HUDEP-2 (cell line): Measurements from ENCODE around the gene COX8A.
A peak's percentile ranks its signal among the peaks of the same experiment; 100 is the strongest.
"Not testable (repeated sequence)": the region's sequence is repeated elsewhere in the genome, so short reads cannot be mapped to it uniquely, and the experiment has no call there.

ENCODE experiments used
- DNase-seq, 76 experiments: peaks; one replicate each; lab custom pipeline; 2025; ENCODE audit not compliant: unreplicated experiment in 76 of 76; lab: John Stamatoyannopoulos, UW

Gene COX8A

DNA sequence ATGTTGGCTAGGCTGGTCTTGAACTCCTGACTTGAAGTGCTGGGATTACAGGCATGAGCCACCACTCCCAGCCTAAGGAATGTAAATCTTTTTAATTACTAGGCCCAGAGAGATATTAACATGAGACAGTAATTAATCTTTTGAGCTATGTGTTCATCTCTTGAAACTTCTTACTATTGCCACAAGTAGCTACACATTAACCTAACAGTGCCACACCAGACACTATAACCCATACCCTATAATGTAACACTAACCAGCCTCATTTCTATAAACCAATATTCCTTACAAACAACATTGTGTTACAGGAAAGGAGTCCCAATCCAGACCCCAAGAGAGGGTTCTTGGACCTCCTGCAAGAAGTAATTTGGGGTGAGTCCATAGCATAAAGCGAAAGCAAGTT is 8.0 kb upstream of the COX8A start:
- DNase-seq, result no peak

DNA sequence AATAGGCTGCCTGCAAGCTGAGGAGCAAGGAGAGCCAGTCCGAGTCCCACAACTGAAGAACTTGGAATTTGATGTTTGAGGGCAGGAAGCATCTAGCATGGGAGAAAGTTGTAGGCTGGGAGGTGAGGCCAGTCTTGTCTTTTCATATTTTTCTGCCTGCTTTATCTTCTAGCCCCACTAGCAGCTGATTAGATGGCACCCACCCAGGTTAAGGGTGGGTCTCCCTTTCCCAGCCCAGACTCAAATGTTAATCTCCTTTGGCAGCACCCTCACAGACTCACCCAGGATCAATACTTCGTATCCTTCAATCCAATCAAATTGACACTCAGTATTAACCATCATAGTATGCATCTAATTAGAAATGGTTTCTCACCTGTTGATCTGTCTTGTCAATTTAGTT is 5.0 kb upstream of the COX8A start:
- DNase-seq, result peak in 55 of 76 experiments; percentile 9 to 72 (median 44)

DNA sequence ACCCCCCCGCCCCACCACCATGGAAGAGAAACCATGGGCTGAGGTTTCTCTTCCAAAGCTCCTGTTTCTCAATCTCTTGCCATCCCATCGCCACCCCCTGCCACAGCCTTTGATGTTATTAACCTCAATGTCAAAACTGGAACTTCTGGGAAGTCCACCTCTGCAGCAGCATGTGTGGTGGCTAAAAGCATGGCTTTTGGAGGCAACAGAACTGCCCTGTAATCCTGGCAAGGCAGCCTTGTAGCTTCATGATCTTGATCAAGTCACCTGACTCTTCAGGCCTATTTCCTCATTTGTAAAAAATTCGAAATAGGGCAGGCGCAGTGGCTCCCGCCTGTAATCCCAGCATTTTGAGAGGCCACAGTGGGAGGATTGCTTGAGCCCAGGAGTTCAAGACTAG is 3.5 kb upstream of the COX8A start:
- DNase-seq, result peak in 11 of 76 experiments; percentile 8 to 31 (median 12)

DNA sequence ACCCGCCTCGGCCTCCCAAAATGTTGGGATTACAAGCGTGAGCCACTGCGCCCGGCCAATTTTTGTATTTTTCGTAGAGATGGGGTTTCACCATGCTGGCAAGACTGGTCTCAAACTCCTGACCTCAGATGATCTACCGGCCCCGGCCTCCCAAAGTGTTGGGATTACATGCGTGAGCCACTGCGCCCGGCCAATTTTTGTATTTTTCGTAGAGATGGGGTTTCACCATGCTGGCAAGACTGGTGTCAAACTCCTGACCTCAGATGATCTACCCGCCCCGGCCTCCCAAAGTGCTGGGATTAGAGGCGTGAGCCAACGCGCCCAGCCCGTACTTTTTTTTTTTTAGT is 535 bp upstream of the COX8A start:
- not testable (repeated sequence) for DNase-seq

DNA sequence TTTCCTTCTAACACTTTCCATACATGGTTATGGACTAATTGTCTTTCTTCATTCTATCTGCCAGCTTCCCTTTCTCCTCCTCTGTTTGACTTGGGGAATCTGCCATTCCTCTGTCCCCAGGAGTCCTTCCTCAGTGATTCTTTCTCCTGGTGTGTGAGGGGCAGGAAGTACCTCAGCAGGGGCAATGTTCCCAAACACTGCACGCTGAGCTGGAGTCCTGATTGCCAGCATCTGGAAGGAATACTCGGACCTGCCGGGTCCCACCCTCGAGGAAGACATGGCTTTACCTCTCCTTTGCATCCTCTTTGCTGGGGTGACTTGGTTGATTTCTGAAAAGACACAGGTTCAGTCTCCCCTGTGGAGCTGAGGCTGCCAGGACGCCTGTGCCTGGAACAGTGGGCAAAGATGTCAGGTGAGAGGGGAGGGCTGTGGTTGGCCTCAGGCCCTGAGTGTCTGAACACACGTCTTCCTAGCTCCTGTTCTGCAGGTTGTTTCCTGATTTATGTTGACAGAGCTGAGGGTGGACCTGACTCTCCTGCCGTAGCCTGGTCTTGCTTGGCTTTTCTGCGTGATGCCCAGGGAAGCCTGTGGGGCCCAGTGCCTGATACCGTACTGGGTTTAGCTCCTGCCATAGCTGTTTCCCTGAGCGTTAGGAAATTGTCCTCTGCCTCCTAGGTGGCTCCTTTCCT is 4.3 kb downstream of the COX8A start:
- no peak for DNase-seq

DNA sequence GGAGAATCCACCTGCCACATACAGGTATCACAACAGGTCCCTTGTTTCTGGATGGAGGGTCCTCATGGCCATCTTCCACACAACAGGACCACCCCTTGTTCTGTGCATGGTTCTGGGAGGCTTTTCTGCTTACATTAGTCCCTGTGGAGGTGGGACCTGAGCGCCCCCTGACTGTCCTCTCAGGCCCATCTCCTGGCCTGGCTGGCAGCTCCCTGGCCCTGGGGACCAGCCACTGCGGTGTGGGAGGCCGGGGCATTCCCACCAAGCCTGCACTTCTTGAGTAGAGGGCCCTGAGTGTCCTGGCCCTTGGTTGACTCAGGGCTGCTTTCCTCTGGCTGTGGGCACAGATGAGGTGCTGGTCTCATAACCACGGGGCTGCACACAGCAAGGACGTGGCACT is 5.0 kb downstream of the COX8A start:
- DNase-seq, result no peak

DNA sequence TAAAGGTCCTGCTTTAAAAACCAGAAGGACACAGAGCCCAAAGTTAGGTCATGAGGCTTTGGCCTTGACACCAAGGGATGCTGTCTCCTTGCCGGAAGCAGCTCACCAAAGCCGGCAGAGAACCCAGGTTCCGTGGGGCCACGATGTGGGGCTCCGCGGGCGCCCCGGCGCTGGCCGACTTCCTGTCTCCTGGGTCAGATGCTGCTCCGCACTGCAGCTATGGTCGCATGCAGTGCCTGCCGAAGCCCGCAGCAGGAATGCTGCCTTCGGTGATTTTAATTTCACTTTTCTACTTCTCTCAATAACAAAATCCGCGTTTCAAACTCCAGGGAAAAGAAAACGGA is 11.4 kb downstream of the COX8A start:
- peak in 14 of 76 experiments; percentile 5 to 47 (median 18) for DNase-seq

DNA sequence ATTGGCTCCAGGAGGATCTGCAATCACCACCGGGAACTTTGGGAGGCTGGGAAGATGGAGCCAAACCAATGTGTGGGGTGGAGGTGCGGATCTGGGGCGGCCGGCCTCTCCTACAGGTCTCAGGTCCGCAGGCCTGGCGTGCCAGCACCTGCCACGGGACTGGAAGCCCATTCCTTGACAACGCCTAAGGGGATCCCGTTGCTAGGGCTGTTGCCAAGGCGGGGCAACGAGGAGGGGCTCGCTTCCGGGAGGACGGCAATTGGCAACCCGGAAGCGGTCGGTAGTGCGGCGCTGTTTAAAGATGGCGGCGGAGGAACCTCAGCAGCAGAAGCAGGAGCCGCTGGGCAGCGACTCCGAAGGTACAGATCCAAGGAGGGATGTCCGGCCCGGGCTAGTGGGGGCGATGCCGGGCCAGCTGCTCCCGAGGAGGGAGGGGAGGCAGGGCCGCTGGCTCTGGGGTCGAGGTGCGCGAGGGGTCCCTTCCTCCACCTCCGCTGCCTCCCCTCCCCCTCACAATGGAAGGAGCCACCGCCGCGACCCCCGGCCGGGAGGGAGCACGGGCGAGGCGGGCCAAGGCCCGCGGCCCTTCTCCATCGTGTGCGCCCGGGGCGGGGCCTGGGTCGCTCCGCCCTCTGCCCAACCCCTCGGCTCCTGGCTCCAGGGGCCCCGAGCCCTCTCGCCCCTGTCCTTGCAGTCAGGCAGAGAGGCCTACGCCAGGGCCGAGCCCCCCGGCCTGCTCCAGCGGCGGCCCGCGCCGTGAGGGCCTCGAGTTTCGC is 11.9 kb downstream of the COX8A start, which contains the start of gene OTUB1:
Gene OTUB1, plus strand, starts transcription at position 283 of the 776 bp plus-strand sequence. Its CDS starts 19 bp downstream, at position 302.
- DNase-seq, result peak in 71 of 76 experiments; percentile 10 to 87 (median 71)

DNA sequence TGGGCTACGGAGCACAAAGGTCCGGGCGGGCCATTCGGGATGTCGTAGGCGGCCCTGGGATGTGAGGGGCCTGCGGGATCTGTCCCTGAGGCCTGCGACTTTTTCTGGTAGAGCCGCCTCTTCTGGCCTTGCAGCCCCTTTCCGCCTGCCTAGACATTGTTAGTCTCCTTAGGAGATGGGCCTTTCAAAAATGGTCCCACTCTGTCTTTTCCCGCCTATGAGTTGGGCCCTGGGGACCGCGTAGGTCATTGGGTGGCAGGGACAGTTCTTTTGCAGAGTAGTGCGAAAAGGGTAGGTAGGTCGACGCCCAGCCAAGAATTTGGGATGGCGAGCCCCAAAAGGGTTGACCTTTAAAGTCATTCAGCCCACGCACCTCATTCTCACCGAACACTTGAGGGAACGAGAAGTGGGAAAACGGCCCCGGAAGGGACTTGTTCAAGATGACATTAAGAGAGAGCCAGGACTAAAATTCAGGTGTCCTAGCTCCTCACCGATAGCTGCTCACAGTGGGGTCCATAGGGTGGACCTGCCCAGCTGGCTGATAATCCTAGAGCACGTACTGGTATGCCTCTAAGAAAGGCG is 12.6 kb downstream of the COX8A start:
- no peak for DNase-seq

DNA sequence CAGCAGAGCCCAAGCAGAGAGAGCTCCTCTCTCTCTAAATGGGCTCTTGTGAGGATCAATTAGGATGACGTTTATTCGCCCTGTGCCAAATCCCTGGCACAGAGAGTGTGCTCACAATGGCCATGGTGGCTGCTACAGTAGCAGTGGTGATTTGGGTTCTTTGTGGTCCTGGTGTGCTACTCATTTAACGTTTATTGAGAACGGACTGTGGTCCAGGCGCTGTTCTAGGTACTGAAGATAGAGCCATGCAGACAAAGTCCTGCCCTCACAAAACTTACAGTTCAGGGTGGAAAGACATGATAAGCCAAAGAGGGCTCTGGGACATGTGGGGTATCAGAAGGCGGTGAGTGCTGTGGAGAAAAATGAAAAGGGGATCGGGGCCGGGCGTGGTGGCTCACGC is 17.1 kb downstream of the COX8A start:
- no peak for DNase-seq

DNA sequence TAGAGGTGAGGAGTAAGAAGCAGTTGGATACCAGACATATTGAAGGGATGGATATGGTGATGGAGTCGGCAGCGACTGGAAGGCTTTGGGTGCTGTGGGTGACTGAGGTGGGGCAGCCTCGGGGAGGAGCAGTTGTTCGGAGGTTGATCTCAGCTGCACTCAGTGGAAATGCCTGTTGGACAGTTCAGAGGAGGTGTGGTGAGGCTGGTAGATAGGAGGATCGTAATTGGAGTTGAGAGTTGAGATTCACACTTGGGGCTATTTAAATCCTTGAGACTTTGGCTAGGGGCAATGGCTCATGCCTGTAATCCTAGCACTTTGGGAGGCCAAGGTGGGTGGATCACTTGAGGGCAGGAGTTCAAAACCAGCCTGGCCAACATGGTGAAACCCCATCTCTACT is 18.7 kb downstream of the COX8A start:
- DNase-seq, result no peak

DNA sequence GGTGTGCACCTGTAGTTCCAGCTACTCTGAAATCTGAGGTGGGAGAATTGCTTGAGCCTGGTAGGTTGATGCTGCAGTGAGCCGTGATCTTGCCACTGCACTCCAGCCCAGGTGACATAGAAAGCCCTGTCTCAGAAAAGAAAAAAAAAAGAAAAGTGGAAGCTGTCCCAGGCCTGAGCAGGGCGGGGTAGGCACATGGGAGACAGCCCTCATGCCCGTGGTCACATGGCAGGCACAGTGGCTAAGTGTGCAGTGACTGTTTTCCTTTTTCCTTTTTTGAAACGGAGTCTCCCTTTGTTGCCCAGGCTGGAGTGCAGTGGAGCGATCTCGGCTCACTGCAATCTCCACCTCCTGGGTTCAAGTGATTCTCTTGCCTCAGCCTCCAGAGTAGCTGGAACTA is 19.6 kb downstream of the COX8A start:
- peak in 3 of 76 experiments; percentile 9 to 21 (median 15) for DNase-seq

DNA sequence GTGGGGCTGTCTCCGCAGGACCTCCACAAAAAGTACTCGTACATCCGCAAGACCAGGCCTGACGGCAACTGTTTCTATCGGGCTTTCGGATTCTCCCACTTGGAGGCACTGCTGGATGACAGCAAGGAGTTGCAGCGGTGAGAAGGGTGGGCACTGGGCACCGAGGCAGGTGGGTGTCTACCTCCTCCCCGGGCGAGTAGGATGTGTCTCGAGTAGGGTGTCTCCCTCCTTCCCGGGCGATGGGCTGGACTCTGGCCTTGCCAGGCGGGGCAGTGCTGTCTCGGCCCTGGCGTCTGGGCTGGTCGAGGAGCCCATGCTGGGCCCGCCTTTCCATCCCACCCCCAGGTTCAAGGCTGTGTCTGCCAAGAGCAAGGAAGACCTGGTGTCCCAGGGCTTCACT is 22.1 kb downstream of the COX8A start:
- no peak for DNase-seq

DNA sequence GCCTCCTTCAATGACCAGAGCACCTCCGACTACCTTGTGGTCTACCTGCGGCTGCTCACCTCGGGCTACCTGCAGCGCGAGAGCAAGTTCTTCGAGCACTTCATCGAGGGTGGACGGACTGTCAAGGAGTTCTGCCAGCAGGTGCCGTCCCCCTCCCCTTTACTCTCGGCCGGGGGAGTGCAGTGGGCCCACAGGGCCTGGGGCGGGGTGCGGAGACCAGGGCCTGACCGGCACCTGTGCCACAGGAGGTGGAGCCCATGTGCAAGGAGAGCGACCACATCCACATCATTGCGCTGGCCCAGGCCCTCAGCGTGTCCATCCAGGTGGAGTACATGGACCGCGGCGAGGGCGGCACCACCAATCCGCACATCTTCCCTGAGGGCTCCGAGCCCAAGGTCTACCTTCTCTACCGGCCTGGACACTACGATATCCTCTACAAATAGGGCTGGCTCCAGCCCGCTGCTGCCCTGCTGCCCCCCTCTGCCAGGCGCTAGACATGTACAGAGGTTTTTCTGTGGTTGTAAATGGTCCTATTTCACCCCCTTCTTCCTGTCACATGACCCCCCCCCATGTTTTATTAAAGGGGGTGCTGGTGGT is 22.8 kb downstream of the COX8A start:
- no peak for DNase-seq

DNA sequence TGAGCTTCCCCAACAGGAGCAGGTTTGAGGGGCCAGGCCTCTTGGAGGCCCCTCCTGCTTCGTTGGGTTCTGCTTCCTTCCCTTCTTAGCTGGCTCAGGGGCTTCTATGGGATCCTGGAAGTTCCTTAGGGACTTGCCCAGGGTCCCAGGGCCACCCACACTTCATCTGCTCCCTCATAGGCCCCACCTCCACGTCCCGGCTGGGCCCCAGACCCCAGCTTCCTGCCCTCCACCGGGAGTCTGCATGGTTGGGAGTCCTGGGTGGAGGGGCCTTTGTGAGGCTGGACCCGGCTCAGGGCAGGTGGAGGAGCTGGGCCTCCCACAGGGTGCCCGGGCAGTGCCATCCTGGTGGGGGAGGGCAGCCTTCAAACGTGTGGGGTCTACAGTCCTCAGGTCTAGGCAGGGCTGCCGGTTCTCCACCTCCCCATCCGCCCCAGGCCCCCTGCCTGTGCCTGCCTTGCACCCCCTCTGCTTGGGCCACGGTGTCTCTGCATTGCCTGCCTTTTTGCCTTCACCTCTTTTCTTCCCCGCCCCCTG is 23.4 kb downstream of the COX8A start:
- no peak for DNase-seq

DNA sequence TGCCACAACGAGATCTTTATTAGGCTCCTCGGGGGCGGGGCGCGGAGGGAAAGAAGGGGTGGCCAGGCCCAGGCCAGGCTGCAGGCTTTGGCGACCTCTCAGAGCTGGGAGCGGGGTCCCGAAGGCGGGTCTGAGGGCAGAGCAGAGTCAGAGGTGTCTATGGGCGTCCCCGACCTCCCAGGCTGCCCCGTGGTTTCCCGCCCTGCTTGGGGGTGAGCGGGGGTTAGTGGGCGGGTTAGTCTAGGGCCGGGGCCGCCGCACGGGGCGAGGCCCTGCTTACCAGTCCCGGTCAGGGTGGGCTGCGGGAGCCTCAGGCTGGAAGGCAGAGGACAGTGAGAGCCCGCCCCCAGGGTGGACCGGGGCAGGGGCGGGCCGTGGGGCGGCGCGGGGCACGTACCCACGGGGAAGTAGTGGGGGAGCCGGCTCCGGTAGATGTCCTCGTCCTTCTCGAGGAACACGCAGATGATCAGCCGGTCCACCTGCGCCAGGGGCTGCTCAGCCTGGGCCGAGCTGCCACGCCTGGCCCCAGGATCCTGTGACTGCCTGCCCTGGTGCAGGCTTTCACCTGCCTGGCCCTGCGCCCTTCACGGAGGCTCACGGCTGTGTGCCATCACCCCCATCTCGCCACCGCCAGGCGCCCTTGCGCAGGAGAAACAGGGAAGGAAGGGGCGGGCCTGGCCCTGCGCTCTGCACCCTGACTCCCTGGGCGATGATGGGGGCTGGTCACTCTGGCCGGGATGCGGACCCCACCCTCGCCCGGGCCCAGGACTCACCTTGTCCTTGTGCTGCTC is 24.3 kb downstream of the COX8A start:
- no peak for DNase-seq

DNA sequence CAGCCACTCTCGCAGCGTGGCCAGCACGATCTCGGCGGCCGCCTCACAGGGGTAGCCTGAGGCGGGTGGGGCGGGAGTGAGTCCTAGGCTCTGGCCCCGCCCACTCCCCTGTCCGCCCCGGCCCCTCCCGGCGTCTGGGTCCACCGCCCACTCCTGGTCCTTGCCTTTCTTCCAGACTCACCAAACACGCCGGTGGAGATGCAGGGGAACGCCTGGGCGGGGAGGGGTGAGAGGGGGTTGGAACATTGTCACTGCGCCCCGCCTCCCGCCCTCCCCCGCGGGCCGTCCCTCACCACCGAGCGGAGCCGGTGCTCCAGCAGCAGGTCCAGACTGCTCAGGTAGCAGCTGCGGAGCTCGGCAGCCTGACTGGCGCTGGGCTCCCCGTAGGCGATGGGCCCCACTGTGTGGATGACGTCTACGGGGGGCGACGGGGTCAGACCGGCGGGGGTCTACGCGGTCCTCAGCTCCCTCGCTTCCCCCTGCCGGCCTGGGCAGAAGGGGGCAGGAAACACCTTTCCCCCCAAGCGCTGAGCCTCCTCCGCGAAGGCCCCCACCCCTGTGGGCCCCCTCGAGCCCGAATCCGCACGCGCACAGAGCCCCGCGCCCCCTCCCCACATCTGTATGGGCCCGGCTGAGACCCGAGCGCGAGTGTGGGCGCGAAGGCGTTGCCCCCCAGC is 25.1 kb downstream of the COX8A start:
- DNase-seq, result peak in 6 of 76 experiments; percentile 14 to 32 (median 19)

DNA sequence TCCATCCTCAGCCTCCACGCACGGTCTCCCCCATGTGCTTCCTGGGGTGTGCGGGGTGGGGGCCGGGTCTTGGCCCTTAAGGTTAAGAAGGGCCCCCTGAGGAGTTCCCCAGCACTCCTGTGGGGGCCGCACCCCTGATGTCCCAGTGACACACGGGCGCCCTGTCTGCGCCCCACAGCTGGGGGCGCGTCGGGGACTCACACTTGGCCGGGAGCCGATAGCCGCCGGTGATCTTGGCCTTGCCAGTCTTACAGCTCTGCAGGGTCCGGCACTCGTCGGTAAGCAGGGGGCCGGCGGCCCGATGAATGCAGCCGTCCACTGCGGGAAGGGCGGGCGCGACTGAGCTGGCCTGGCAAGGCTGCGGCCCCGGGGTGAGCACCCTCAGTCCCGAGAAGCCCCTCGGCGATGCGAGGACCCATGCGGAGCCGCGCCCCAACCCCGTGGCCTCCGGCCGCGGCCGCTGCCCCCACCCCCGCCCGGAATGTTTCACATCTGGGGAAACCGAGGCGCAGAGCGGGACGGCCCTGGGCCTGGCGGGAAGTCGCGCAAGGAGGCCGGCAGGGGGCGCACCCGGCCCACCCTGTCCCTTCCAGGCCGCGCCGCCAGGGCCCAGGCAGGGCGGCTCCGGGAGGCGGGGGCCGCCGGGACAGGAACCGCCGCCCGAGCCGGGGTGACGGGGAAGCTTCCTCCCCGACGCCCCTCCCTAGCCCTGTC is 25.8 kb downstream of the COX8A start:
- peak in 45 of 76 experiments; percentile 5 to 73 (median 33) for DNase-seq
